ENCODE data around the gene PARD3.

PARD3 gene

DNA sequence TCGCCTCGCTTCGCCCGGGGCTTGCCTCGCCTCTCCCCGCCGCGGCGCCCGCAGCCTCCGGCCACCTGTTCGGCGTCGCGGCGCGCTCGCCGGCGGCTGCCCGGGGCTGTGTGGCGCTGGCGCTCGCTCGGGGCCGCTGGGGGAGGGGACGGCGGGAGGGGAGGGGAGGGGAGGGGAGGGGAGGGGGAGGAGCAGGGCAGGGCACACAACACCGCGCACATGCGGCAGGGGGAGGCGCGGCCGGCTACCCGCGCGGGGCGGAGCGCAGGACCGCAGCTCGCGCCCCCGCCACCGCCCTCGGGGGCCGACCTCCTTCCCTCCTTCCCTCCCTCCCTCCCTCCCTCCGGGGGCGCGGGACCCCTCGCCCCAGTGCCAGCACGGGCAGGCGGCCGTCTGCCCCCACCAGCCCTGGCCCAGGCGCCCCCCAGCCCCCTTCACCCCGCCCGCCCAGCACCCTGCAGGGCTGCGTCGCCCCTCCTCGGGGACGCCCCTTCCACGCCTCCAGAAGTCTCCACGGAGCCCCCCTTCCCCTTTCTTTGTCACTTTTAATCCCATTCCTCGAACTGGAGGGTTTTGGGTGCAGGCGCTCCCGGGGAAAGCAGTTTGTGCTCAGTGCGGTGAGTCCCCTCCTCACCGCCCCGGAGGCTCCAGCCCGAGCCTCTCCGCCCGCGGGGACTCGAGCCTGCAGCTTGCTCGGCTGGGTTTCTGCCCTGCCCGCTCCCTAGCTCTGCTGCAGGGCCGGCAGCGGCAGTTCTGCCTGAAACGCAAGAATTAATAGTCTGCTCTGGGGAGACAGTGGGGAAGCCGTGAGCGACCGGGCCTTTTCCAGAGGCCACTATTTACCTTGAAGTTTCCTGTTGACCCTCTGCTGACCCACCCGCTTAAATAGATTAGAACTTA is at the start of gene PARD3:
Gene PARD3, minus strand, starts transcription at position 112 of the 900 bp plus-strand sequence. CDS start 301 bp downstream, outside the sequence.
- DNase-seq (ENCODE audit: insufficient read length, low spot score): peak; percentile 58
- TF ChIP-seq, protein P1, sequence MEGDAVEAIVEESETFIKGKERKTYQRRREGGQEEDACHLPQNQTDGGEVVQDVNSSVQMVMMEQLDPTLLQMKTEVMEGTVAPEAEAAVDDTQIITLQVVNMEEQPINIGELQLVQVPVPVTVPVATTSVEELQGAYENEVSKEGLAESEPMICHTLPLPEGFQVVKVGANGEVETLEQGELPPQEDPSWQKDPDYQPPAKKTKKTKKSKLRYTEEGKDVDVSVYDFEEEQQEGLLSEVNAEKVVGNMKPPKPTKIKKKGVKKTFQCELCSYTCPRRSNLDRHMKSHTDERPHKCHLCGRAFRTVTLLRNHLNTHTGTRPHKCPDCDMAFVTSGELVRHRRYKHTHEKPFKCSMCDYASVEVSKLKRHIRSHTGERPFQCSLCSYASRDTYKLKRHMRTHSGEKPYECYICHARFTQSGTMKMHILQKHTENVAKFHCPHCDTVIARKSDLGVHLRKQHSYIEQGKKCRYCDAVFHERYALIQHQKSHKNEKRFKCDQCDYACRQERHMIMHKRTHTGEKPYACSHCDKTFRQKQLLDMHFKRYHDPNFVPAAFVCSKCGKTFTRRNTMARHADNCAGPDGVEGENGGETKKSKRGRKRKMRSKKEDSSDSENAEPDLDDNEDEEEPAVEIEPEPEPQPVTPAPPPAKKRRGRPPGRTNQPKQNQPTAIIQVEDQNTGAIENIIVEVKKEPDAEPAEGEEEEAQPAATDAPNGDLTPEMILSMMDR (IDR thresholded peaks at IDR 0.05; ENCODE audit: insufficient read depth, missing control alignments): no peak
- FAIRE-seq: no peak

GRCh38 chr10:34864149-34865067 is 49.3 kb upstream of the PARD3 start:
- TF ChIP-seq, protein P1 (IDR thresholded peaks at IDR 0.05; ENCODE audit: insufficient read depth, missing control alignments): no peak
- no peak for FAIRE-seq
- DNase-seq (ENCODE audit: insufficient read length, low spot score): no peak

DNA sequence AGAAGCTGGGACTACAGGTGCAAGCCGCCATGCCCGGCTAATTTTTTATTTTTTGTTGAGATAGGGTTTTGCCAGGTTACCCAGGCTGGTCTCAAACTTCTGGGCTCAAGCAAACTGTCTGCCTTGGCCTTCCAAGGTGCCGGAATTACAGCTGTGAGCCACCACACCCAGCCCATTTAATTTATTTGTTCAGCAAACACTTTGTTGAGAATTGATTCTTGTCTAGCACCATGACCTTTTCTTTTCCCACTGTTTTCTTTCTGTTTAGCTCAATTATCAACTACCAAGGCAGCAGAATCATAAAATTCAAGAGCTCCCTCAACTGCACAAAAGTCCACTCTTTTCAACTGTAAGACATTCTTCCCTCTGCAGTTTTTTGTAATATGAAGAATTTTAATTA is 47.8 kb upstream of the PARD3 start:
- no peak for FAIRE-seq
- TF ChIP-seq, protein P1 (IDR thresholded peaks at IDR 0.05; ENCODE audit: insufficient read depth, missing control alignments): no peak

GRCh38 chr10:34861293-34862021 is 46.4 kb upstream of the PARD3 start:
- DNase-seq (ENCODE audit: insufficient read length, low spot score): no peak
- TF ChIP-seq, protein P1 (IDR thresholded peaks at IDR 0.05; ENCODE audit: insufficient read depth, missing control alignments): no peak
- no peak for FAIRE-seq

More for the DNA sequence above, 47.8 kb upstream of the PARD3 start:
- DNase-seq (ENCODE audit: insufficient read length, low spot score): no peak

GRCh38 chr10:34859170-34859569 is 44.1 kb upstream of the PARD3 start:
- FAIRE-seq (no peak), DNase-seq (ENCODE audit: insufficient read length, low spot score) (no peak)
- TF ChIP-seq, protein P1 (IDR thresholded peaks at IDR 0.05; ENCODE audit: insufficient read depth, missing control alignments): no peak

DNA sequence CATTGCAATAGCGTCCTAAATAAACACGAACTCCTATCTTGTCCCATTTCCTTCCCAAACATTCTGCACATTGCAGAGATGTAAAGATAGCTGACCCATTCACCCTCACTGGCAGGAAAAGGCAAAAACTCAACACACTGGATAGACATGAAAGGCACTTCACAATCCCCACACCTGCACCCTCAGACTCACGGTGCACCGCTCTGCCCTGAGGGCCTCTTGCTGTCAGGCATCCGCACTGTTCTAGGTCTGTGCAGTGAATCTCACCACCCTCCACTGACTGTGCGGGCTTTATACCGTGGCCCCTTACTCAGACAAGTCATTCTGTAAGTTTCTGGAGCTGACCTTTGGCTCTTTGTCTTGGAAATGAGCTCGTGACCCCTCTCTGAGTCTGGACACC is 42.9 kb upstream of the PARD3 start:
- FAIRE-seq (no peak), DNase-seq (ENCODE audit: insufficient read length, low spot score) (no peak)
- TF ChIP-seq, protein P1 (IDR thresholded peaks at IDR 0.05; ENCODE audit: insufficient read depth, missing control alignments): no peak

All from D721Med (cell line).